GM12878 (cell line): ENCODE data around the gene CDC16. TPM values are rescaled to one million over a fixed set of nuclear protein-coding genes. Genes with fewer than 3 reads are reported as not detected.

Source experiments
- ATAC-seq: fragments of 200-7000 bp; cut with Tn5 transposase; 3 replicates; pipeline ENCODE4 v1.9.1; 2020; ENCODE audit warnings: mild to moderate bottlenecking, moderate library complexity
- BruUV-seq: library from RNA; stranded (reverse); fragments of 400-500 nt; replicated peaks from 2 replicates; lab custom pipeline; 2021; lab: Mats Ljungman, UMichigan
- CTCF ChIA-PET: fragments of 300-600 bp; sonication (Branson Sonifier 250); formaldehyde crosslinking; extraction: SDS; loops from one replicate; lab custom pipeline; 2021; ENCODE audit warnings: inconsistent platforms; lab: Yijun Ruan, JAX
- POLR2A ChIA-PET: fragments of 350-600 bp; formaldehyde crosslinking; extraction: SDS; loops from one replicate; lab custom pipeline; 2021; ENCODE audit warnings: inconsistent platforms; lab: Charles Lee
- RAD21 ChIA-PET: fragments of 300-600 bp; sonication (Branson Sonifier 250); formaldehyde crosslinking; loops from one replicate; lab custom pipeline; 2023; ENCODE audit warnings: antibody characterized with exemption; ENCODE audit not compliant: unreplicated experiment; lab: Charles Lee
- SMC1A ChIA-PET: fragments of 300-600 bp; sonication (Branson Sonifier 250); formaldehyde crosslinking; loops from one replicate; lab custom pipeline; 2023; ENCODE audit not compliant: unreplicated experiment, uncharacterized antibody; lab: Charles Lee
- DNase-seq: peaks from one replicate; pipeline ENCODE4 v3.0.0-alpha.2; 2011; ENCODE audit warnings: low read depth, low spot score
- FAIRE-seq: peaks from 3 replicates; lab custom pipeline; 2011; peaks lifted over from hg19 to GRCh38; lab: Jason Lieb, UNC
- H2AFZ ChIP-seq: 2 replicates; pipeline ENCODE4 v1.6.0; 2011; ENCODE audit warnings: low read depth, low read length, control low read depth; ENCODE audit not compliant: control insufficient read depth
- H3K27ac ChIP-seq: 2 replicates; pipeline ENCODE4 v1.5.1; 2011; ENCODE audit warnings: control low read depth; ENCODE audit not compliant: control insufficient read depth, insufficient read depth
- H3K27me3 ChIP-seq, 2 experiments: replicated peaks in 1 of 2; 2 replicates each; pipeline versions ENCODE4 v1.6.0 to v1.6.1; 2011; ENCODE audit warnings: low read length in 1 of 2; ENCODE audit not compliant: control insufficient read depth in 2 of 2, insufficient read depth in 2 of 2
- H3K36me3 ChIP-seq, 2 experiments: 2 replicates each; pipeline ENCODE4 v1.5.1; 2011; ENCODE audit warnings: low read length in 1 of 2; ENCODE audit not compliant: control insufficient read depth in 2 of 2, insufficient read depth in 2 of 2
- H3K4me1 ChIP-seq: 2 replicates; pipeline ENCODE4 v1.6.1; 2011; ENCODE audit warnings: mild to moderate bottlenecking, low read length, moderate library complexity, mixed read lengths; ENCODE audit not compliant: control insufficient read depth, insufficient read depth
- H3K4me2 ChIP-seq: 2 replicates; pipeline ENCODE4 v1.6.0; 2011; ENCODE audit warnings: control low read depth; ENCODE audit not compliant: control insufficient read depth, insufficient read depth
- H3K4me3 ChIP-seq: fragments of 200-600 bp; sonication (generic); 2 replicates; pipeline ENCODE4 v1.5.1; 2016
- H3K79me2 ChIP-seq: 2 replicates; pipeline ENCODE4 v1.6.0; 2011; ENCODE audit warnings: low read length; ENCODE audit not compliant: control insufficient read depth, insufficient read depth
- H3K9ac ChIP-seq: 2 replicates; pipeline ENCODE4 v1.8.0; 2011; ENCODE audit warnings: low read length, control low read depth, mixed read lengths; ENCODE audit not compliant: control insufficient read depth, insufficient read depth
- H3K9me3 ChIP-seq: replicated peaks from 3 replicates; pipeline ENCODE4 v1.5.1; 2011; ENCODE audit warnings: mild to moderate bottlenecking, low read length; ENCODE audit not compliant: control insufficient read depth, insufficient read depth
- H4K20me1 ChIP-seq: 2 replicates; pipeline ENCODE4 v1.6.0; 2011; ENCODE audit not compliant: control insufficient read depth, insufficient read depth
- IKZF1 ChIP-seq: fragments of 450-650 bp; conservative IDR thresholded peaks from 2 replicates; pipeline ENCODE4 v1.6.1; 2017; ENCODE audit warnings: antibody characterized with exemption, mild to moderate bottlenecking
- IKZF2 ChIP-seq, 2 experiments: fragments of 450-650 bp; IDR thresholded peaks; 2 replicates each; pipeline ENCODE4 v1.6.1; 2017; ENCODE audit warnings: mild to moderate bottlenecking in 2 of 2, moderate library complexity in 2 of 2
- JUNB ChIP-seq: IDR thresholded peaks from 2 replicates; pipeline ENCODE4 v1.6.1; 2016; ENCODE audit warnings: antibody characterized with exemption, mild to moderate bottlenecking
- MYB ChIP-seq: fragments of 150-350 bp; IDR thresholded peaks from 2 replicates; pipeline ENCODE4 v1.6.1; 2014; ENCODE audit warnings: mild to moderate bottlenecking, low read depth, low read length, borderline replicate concordance
- NBN ChIP-seq: fragments of 450-650 bp; IDR thresholded peaks from 2 replicates; pipeline ENCODE4 v1.6.1; 2016
- NFXL1 ChIP-seq: fragments of 450-650 bp; IDR thresholded peaks from 2 replicates; pipeline ENCODE4 v1.6.1; 2017; ENCODE audit warnings: antibody characterized with exemption, mild to moderate bottlenecking, borderline replicate concordance
- RCOR1 ChIP-seq: conservative IDR thresholded peaks from 2 replicates; pipeline ENCODE4 v1.6.1; 2012; ENCODE audit warnings: low read depth, low read length, improper control_type of control experiment
- SMAD1 ChIP-seq: fragments of 450-650 bp; IDR thresholded peaks from 2 replicates; pipeline ENCODE4 v1.6.1; 2018; ENCODE audit warnings: mild to moderate bottlenecking, low read depth; ENCODE audit not compliant: partially characterized antibody
- TCF3 ChIP-seq: IDR thresholded peaks from 2 replicates; pipeline ENCODE4 v1.6.1; 2012; ENCODE audit warnings: low read depth, mild to moderate bottlenecking, low read length, borderline replicate concordance; ENCODE audit not compliant: insufficient read depth
- ZNF274 ChIP-seq: IDR thresholded peaks from one replicate; pipeline ENCODE4 v1.8.0; 2011; ENCODE audit not compliant: insufficient read length, insufficient read depth
- whole genome bisulfite sequencing: methylation state at CpG from one replicate; pipeline ENCODE4 v1.1.6; 2016; ENCODE audit warnings: low lambda C conversion rate; ENCODE audit not compliant: insufficient replicate concordance, insufficient coverage; ENCODE audit errors: missing lambda C conversion rate; 5-methylcytosine and 5-hydroxymethylcytosine counted together
- in situ Hi-C: fragments of 300-500 bp; cut with MboI; formaldehyde crosslinking; loops from 9 replicates; pipeline ENCODE4 v1.14.3; 2018; ENCODE audit warnings: mixed read lengths
- intact Hi-C: fragments of 100-400 bp; cut with micrococcal nuclease; formaldehyde crosslinking; loops from one replicate; pipeline ENCODE4 v1.14.2; 2022; ENCODE audit not compliant: unreplicated experiment
- polyA plus RNA-seq, 11 experiments: library from polyadenylated mRNA; depleted of rRNA in 4 of 11; unstranded in 6 of 11; stranded (reverse) in 5 of 11; fragments of >200 nt; fragmentation: Nextera tagmentation in 4 of 11; fragmentation: Illumina TruSeq in 1 of 11; extraction: Ambion mirVana in 4 of 11; extraction: Trizol in 1 of 11; gene quantifications; 1 replicate in 1 of 11; 2 replicates in 10 of 11; pipeline versions ENCODE4 v1.2.1 to v1.2.3, GENCODE V29; 2011 to 2016; ENCODE audit warnings: inconsistent platforms in 2 of 11, missing spikeins in 2 of 11, low read depth in 1 of 11
- total RNA-seq, 4 experiments: library from RNA; depleted of rRNA in 3 of 4; stranded (reverse); fragments of >200 nt in 3 of 4; fragmentation: Illumina TruSeq in 1 of 4; extraction: Trizol in 1 of 4; gene quantifications; 2 replicates each; pipeline versions ENCODE4 v1.2.1 to v1.2.3, GENCODE V29; 2013 to 2021
- TF ChIP-seq, protein P1 (sequence below): IDR thresholded peaks from 2 replicates; pipeline ENCODE4 v1.6.1; 2011; ENCODE audit warnings: borderline replicate concordance, low read depth, mild to moderate bottlenecking, moderate library complexity, low read length; ENCODE audit not compliant: insufficient read depth, poor library complexity, severe bottlenecking
- TF ChIP-seq, protein P2 (sequence below): fragments of 450-650 bp; IDR thresholded peaks from 2 replicates; pipeline ENCODE4 v1.6.1; 2017; ENCODE audit warnings: antibody characterized with exemption, mild to moderate bottlenecking, moderate library complexity
- TF ChIP-seq, protein P3 (sequence below): fragments of 450-650 bp; formaldehyde crosslinking; IDR thresholded peaks from 2 replicates; pipeline ENCODE4 v1.4.0; 2020; ENCODE audit warnings: mild to moderate bottlenecking, moderate library complexity

The CDC16 gene
- total and polyA plus RNA-seq, 10 of the 15 experiments (the other 5 are each of a cell fraction or from before 2014, with no cell fraction given), result 15.4 to 92.9 (median 31.4) TPM

DNA sequence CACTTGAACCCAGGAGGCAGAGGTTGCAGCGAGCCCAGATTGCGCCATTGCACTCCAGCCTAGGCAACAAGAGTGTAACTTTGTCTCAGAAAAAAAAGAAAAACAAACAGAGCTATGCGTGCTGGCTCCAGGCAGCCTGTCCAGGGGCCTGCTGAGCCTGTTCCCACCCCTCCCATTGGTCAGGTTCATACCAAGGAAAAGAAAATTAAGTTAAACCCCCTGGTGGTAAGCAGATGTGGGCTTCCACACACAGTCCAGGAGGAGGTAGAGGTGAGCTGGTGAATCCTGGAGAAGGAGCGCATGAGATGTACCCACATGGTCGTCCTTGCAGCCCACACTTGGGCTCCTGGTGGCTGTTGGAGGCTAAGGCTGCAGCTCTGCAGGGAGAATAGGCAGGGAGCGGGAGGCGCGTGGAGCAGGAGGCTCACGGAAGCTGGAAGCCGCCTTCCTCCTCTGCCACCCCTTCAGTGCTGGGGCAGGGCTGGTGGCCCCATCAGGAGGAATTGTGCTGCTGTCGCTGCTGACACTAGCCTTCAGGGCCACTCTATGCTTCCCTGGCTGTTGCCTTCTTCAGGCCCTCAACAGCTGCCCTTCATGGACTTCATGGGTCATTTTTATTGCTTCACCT is 69.1 kb downstream of the CDC16 start:
- Histone ChIP-seq H3K4me1 (no peaks in the 10 kb centered on the region), H3K36me3 (peaks cover 14 to 25% of the 10 kb centered on the region in 2 experiments), H3K79me2 (no peaks in the 10 kb centered on the region), H2AFZ (no peak overlapping the region), H3K4me3 (no peak overlapping the region), H3K9ac (no peak overlapping the region), H3K27ac (no peak overlapping the region), H3K9me3 (no peaks in the 10 kb centered on the region), H4K20me1 (no peaks in the 10 kb centered on the region), H3K4me2 (no peak overlapping the region), H3K27me3 (no peaks in the 10 kb centered on the region)
- ChIA-PET SMC1A (no interaction called here), POLR2A (interaction anchor here (1.1 kb wide), 1 partner anchor 12 kb away, joined by 3 read pairs; no protein-coding TSS in a partner anchor), CTCF (no interaction called here), RAD21 (interaction anchor here (1.5 kb wide), 1 partner anchor 8 kb away, joined by 3 read pairs; no protein-coding TSS in a partner anchor)
- no peak for ATAC-seq
- in situ Hi-C loops (no loop called here), intact Hi-C loops (no loop called here)
- TF ChIP-seq ZNF274 (no peak), SMAD1 (no peak), NBN (no peak), IKZF1 (no peak), IKZF2 (IDR thresholded peaks at IDR 0.05) (no peak), TCF3 (no peak), NFXL1 (no peak), RCOR1 (no peak), MYB (no peak), JUNB (no peak)
- TF ChIP-seq, protein P1, sequence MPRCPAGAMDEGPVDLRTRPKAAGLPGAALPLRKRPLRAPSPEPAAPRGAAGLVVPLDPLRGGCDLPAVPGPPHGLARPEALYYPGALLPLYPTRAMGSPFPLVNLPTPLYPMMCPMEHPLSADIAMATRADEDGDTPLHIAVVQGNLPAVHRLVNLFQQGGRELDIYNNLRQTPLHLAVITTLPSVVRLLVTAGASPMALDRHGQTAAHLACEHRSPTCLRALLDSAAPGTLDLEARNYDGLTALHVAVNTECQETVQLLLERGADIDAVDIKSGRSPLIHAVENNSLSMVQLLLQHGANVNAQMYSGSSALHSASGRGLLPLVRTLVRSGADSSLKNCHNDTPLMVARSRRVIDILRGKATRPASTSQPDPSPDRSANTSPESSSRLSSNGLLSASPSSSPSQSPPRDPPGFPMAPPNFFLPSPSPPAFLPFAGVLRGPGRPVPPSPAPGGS, result no peak
- TF ChIP-seq, protein P2, sequence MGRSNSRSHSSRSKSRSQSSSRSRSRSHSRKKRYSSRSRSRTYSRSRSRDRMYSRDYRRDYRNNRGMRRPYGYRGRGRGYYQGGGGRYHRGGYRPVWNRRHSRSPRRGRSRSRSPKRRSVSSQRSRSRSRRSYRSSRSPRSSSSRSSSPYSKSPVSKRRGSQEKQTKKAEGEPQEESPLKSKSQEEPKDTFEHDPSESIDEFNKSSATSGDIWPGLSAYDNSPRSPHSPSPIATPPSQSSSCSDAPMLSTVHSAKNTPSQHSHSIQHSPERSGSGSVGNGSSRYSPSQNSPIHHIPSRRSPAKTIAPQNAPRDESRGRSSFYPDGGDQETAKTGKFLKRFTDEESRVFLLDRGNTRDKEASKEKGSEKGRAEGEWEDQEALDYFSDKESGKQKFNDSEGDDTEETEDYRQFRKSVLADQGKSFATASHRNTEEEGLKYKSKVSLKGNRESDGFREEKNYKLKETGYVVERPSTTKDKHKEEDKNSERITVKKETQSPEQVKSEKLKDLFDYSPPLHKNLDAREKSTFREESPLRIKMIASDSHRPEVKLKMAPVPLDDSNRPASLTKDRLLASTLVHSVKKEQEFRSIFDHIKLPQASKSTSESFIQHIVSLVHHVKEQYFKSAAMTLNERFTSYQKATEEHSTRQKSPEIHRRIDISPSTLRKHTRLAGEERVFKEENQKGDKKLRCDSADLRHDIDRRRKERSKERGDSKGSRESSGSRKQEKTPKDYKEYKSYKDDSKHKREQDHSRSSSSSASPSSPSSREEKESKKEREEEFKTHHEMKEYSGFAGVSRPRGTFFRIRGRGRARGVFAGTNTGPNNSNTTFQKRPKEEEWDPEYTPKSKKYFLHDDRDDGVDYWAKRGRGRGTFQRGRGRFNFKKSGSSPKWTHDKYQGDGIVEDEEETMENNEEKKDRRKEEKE, result no peak
- TF ChIP-seq, protein P3, sequence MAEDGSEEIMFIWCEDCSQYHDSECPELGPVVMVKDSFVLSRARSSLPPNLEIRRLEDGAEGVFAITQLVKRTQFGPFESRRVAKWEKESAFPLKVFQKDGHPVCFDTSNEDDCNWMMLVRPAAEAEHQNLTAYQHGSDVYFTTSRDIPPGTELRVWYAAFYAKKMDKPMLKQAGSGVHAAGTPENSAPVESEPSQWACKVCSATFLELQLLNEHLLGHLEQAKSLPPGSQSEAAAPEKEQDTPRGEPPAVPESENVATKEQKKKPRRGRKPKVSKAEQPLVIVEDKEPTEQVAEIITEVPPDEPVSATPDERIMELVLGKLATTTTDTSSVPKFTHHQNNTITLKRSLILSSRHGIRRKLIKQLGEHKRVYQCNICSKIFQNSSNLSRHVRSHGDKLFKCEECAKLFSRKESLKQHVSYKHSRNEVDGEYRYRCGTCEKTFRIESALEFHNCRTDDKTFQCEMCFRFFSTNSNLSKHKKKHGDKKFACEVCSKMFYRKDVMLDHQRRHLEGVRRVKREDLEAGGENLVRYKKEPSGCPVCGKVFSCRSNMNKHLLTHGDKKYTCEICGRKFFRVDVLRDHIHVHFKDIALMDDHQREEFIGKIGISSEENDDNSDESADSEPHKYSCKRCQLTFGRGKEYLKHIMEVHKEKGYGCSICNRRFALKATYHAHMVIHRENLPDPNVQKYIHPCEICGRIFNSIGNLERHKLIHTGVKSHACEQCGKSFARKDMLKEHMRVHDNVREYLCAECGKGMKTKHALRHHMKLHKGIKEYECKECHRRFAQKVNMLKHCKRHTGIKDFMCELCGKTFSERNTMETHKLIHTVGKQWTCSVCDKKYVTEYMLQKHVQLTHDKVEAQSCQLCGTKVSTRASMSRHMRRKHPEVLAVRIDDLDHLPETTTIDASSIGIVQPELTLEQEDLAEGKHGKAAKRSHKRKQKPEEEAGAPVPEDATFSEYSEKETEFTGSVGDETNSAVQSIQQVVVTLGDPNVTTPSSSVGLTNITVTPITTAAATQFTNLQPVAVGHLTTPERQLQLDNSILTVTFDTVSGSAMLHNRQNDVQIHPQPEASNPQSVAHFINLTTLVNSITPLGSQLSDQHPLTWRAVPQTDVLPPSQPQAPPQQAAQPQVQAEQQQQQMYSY (CRISPR knock-in tag), result no peak
- BruUV-seq, result no TSS peak
- 97% methylated on average over 10 of the region's 11 CpGs for WGBS
- no peak for DNase-seq
- no peak for FAIRE-seq
